ENCODE measurements around the gene SLC38A6.

The SLC38A6 gene

DNA sequence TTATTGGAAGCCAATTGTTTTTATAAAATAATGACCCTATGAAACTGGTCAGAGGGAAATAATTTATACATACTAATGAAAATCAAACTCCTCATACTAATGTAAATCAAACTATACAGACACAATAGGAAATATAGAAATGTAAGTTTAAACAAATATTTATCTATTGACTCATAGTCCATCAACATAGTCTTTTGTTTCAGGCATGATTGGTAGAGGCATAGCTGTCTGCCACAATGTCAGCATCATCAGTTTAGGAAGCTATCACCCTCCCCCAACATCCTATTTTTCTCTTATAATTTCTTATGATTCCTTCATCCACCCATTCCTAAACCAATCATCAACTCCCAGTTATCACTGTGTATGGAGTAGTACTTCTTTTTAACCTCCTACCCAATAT is 117.7 kb downstream of the SLC38A6 start:
- no peaks in the 10 kb centered on the region for H3K36me3 ChIP-seq
- no peak overlapping the region for H3K27ac ChIP-seq
- no peaks in the 10 kb centered on the region for H3K9me3 ChIP-seq
- peaks cover 14% of the 10 kb centered on the region for H3K27me3 ChIP-seq
- no peak overlapping the region for H3K4me3 ChIP-seq (ENCODE audit: low read depth in 1 of 2, low read length in 1 of 2)
- peaks cover 38% of the 10 kb centered on the region in 2 experiments for H3K4me1 ChIP-seq (ENCODE audit: control insufficient read depth in 1 of 2, insufficient read depth in 1 of 2, low read depth in 1 of 2, low read length in 1 of 2)
- TF ChIP-seq, protein P1, sequence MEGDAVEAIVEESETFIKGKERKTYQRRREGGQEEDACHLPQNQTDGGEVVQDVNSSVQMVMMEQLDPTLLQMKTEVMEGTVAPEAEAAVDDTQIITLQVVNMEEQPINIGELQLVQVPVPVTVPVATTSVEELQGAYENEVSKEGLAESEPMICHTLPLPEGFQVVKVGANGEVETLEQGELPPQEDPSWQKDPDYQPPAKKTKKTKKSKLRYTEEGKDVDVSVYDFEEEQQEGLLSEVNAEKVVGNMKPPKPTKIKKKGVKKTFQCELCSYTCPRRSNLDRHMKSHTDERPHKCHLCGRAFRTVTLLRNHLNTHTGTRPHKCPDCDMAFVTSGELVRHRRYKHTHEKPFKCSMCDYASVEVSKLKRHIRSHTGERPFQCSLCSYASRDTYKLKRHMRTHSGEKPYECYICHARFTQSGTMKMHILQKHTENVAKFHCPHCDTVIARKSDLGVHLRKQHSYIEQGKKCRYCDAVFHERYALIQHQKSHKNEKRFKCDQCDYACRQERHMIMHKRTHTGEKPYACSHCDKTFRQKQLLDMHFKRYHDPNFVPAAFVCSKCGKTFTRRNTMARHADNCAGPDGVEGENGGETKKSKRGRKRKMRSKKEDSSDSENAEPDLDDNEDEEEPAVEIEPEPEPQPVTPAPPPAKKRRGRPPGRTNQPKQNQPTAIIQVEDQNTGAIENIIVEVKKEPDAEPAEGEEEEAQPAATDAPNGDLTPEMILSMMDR (IDR thresholded peaks at IDR 0.05): no peak

DNA sequence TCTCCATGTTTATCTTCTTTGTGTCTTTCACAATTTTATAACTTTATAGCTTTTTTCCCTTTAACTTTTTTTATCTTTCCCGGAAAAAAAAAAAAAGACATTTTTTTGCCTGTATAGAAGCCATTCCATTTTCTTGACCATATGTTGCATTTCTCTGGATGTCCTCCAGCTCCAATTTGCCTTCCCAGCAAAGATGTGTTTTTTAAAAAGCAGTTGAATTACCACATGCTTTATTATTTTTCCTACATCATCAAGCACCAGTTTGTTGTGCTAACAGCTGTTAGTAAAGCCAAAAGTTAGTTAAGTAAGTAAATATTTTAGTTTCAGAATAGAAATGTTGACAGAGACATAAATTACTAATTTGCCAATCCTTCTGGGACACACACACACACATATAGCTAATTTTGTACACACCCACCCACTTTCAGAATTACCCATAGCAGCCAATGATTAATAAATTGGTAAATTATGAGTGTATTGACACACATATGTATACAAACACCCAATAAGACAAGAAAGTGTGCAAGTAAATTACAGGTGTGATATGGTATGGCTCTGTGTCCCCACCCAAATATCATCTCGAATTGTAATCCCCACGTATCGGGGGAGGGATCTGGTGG is 118.3 kb downstream of the SLC38A6 start:
- Histone ChIP-seq H3K4me3 (ENCODE audit: low read depth in 1 of 2, low read length in 1 of 2) (no peak overlapping the region), H3K36me3 (no peaks in the 10 kb centered on the region), H3K9me3 (no peaks in the 10 kb centered on the region), H3K4me1 (ENCODE audit: control insufficient read depth in 1 of 2, insufficient read depth in 1 of 2, low read depth in 1 of 2, low read length in 1 of 2) (peaks cover 41 to 43% of the 10 kb centered on the region in 2 experiments), H3K27ac (no peak overlapping the region), H3K27me3 (peaks cover 15% of the 10 kb centered on the region)
- TF ChIP-seq, protein P1 (IDR thresholded peaks at IDR 0.05): no peak

DNA sequence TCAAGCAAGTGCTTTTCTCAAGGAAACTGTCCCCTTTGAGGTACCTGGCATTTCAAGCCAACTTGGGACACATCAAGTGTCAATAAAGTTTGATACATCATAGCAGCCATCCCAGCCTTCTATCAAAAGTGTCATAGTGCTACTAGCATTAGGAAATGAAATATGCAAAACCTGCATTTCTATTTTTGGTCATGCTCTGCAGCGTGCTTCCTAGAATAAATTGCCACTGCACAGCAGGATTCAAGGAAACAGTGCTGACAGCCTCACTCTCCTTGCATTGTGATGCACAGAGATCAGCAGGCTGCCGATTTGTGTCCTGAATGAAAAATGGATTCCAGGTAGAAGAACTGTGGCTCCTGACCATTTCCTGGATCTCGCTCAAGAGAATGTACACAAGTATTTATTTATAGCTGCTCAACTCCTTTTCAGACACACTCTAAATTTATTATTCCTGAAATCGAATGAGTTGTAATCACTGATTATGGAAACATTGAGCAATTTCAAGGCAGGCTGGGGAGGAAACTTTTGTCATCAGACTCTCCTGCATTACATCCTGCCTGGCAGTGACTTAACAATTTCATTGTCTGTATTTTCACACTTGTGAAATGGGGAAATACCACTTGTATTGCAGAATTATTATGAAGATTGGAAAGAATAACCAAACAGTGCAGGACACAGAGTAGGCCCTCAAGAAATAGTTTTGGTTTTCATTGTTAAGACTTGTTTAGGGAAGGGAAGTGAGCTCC is 120.9 kb downstream of the SLC38A6 start:
- Histone ChIP-seq H3K4me3 (ENCODE audit: low read depth in 1 of 2, low read length in 1 of 2) (no peak overlapping the region), H3K36me3 (no peaks in the 10 kb centered on the region), H3K9me3 (no peaks in the 10 kb centered on the region), H3K27me3 (peaks cover 19% of the 10 kb centered on the region), H3K27ac (peak overlapping the region; percentile 66), H3K4me1 (ENCODE audit: control insufficient read depth in 1 of 2, insufficient read depth in 1 of 2, low read depth in 1 of 2, low read length in 1 of 2) (peaks cover 41 to 43% of the 10 kb centered on the region in 2 experiments)
- TF ChIP-seq, protein P1 (IDR thresholded peaks at IDR 0.05): no peak

All from neutrophil (primary cell).